T-helper 1 cell treated with Interleukin-12 subunit alpha and Interleukin-12 subunit beta and Interleukin-4 antibody, amounts not matched to agents 30 ng/mL and 1 ng/mL, for 36 hours (primary cell): Measurements from ENCODE around the gene OGFR. TPM values are rescaled to one million over a fixed set of nuclear protein-coding genes. Genes with fewer than 3 reads are reported as not detected.
"Not testable (repeated sequence)": the region's sequence is repeated elsewhere in the genome, so short reads cannot be mapped to it uniquely, and the experiment has no call there.

Source experiments
- intact Hi-C: fragments of 100-400 bp; cut with micrococcal nuclease; formaldehyde crosslinking; loops from one replicate; pipeline ENCODE4 v1.15.1; 2024
- total RNA-seq: library from RNA; stranded (reverse); gene quantifications from 2 replicates; pipeline ENCODE4 v1.2.3, GENCODE V29; 2022

OGFR gene
- total RNA-seq, 1 donor from 2014 or later, result 82.6 TPM

GRCh38 chr20:62835931-62836861 is 31.6 kb downstream of the OGFR start:
- intact Hi-C loops, result no loop called here

GRCh38 chr20:62836967-62837490 is 32.4 kb downstream of the OGFR start:
- intact Hi-C loops, result no loop called here

DNA sequence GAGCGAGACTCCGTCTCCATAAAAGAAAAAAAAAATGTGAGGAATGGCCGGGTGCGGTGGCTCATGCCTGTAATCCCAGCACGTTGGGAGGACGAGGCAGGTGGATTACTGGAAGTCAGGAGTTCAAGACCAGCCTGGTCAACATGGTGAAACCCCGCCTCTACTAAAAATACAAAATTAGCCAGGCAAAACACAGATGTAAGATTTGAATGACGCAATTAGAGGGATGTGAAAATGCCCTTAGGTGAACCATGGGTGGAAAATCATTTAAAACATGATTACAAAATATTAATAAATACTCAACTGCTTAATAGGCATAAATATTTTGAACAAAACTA is 33.1 kb downstream of the OGFR start:
- intact Hi-C loops, result no loop called here

- intact Hi-C loops, result no loop called here
These were observed 33.7 kb downstream of the OGFR start for GRCh38 chr20:62838128-62838891.

DNA sequence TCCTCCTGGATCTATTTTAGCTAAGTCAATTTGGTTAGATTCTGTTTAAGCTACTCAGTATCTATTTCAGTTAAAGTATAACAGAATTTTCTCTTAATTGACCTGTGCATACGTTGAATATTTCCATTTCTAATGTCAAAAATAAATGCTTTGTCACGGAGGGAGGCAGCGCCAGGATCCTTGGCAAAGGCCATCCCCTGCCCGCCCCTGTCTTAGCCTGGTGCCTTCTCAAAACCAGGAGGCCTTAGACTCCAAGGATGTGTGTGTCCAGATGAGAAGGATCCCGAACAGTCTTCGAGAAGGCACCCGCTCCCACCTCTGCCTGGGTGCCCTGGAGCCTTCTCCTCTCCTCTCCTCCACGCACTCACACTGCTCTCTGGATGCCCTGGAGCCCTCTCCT is 34.6 kb downstream of the OGFR start:
- intact Hi-C loops, result no loop called here

GRCh38 chr20:62839816-62840215 is 35.2 kb downstream of the OGFR start:
- intact Hi-C loops, result no loop called here

- intact Hi-C loops, result no loop called here
These were observed 35.9 kb downstream of the OGFR start for GRCh38 chr20:62840244-62841197.

- intact Hi-C loops, result no loop called here
These were observed 37.1 kb downstream of the OGFR start for GRCh38 chr20:62841705-62842212.

GRCh38 chr20:62843656-62844055 is 39.0 kb downstream of the OGFR start:
- intact Hi-C loops, result no loop called here

- intact Hi-C loops, result no loop called here
These were observed 39.5 kb downstream of the OGFR start for GRCh38 chr20:62844182-62844581.

- intact Hi-C loops, result no loop called here
These were observed 41.0 kb downstream of the OGFR start for GRCh38 chr20:62845416-62846160.

GRCh38 chr20:62846166-62846890 is 41.7 kb downstream of the OGFR start:
- intact Hi-C loops, result no loop called here

DNA sequence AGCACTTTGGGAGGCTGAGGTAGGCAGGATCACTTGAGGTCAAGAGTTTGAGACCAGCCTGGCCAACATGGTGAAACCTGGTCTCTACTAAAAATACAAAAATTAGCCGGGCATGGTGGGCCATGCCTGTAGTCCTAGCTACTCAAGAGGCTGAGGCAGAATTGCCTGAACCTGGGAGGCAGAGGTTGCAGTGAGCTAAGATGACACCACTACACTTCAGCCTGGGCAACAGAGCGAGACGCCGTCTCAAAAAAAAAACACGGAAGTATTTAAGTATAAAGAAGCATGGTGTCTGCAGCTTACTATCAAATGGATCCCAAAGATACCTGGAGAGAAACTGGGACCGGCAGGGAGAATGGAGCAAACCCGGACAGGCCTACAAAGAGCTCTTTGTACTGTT is 44.3 kb downstream of the OGFR start:
- intact Hi-C loops, result not testable (repeated sequence)

DNA sequence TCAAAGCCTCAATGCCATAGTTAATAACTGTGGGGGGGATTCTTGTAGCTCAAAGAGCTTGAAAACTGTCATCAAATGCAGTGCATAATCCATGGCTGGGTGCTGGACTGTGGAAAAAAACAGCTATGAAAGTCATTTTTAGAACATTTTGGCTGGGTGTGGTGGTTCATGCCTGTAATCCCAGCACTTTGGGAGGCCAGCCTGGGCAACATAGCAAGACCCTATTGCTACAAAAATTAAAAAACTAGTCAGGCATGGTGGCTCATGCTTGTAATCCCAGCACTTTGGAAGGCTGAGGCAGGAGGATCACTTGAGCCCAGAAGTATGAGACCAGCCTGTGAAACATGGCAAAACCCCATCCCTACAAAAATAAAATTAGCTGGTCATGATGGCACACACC is 44.8 kb downstream of the OGFR start:
- intact Hi-C loops, result no loop called here

DNA sequence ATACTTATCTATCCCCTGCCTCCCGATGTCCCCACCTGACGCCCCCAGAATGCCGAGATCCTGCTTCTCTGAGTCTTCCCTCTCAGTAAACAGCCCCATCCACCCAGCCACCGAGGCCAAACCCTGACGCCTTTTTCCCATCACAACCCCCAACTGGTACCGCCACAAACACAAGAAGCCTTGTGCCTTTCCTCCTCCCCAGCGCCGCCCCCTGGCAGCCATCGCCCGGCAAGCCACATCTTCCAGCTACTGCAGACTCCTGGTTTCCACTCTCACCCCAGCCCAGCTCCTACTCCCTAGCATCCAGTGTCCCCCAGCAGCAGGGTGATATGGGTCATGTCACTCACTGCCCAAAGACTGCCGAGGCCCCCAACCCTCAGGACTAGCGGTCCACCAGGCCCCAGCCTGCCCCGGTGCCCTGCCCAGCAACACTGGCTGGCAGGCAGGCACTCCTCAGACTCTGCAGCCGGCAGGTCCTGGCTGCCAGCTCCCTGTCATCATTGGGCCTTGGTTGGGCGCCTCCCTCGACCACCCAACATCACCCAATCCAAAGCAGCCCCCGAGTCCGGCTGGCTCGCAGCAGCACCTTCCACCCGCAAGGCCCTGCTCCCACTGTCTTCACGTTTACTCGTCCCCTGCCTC is 45.8 kb downstream of the OGFR start:
- intact Hi-C loops, result no loop called here

DNA sequence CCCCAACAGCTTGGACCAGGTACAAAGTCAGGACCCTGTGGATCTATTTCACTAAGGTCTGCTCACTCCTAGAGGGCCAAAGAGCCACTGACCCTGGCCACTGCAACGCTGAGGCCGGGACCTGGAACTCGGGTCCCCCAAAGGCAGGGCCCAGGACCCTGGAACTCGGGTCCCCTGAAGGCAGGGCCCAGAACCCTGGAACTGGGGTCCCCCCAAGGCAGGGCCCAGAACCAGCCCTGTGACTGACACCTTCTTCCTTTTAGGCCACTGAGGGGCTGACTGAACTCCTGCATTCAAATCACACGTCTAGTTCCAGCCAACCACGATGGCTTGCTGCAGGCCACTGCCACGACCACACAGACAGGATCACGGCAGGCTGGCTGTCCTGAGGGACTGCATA is 47.6 kb downstream of the OGFR start:
- intact Hi-C loops, result no loop called here

DNA sequence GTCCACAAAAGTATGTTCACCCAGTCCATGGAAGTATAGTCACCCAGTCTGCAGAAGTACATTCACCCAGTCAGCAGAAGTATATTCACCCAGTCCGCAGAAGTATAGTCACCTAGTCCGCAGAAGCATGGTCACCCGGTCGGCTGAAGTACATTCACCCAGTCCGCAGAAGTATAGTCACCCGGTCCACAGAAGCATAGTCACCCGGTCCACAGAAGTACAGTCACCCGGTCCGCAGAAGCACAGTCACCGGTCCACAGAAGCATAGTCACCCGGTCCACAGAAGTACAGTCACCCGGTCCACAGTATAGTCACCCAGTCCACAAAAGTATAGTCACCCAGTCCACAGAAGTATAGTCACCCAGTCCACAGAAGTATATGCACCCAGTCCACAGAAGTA is 48.2 kb downstream of the OGFR start:
- intact Hi-C loops, result no loop called here

DNA sequence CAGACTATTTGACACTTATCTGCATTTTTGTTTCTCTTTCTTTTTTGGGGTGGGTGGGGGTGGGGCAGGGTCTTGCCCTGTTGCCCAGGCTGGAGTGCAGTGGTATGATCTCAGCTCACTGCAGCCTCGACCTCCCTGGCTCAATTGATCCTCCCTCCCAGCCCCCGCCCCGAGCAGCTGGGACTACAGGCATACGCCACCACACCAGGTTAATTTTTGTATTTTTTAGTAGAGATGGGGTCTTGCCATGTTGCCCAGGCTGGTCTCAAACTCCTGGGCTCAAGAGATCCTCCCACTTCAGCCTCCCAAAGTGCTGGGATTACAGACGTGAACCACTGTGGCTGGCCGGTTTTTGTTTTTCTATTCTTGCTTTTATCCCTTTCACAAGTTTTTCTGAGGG is 48.7 kb downstream of the OGFR start:
- intact Hi-C loops, result not testable (repeated sequence)

DNA sequence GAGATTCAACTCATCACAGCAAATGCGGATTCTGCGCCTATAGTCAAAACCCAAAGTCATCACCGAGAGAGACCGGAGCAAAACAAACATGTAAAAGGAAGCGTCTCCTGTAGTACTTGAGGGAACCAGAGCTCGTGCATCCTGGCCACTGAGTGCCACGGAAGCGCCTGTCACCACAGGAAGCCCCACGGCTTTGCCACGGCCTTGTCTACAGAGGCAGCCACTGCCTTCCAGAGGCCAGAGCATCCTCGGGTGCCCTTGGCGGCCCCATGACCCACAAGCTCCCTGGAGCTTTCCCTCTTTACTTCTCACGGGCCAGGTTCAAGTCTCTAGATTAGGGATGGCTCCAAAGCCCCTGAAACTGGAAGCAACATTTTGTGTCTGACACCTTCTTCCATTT is 49.5 kb downstream of the OGFR start:
- intact Hi-C loops, result no loop called here
